Stomach (tissue), 9 donors: ENCODE measurements around the gene OR10P1. TPM values are rescaled to one million over a fixed set of nuclear protein-coding genes. Genes with fewer than 3 reads are reported as not detected.

Experiments
- DNase-seq, 2 donors: peaks; one replicate each; pipeline versions ENCODE4 v3.0.0 to v3.0.0-alpha.2; 2013 to 2019
- H3K27ac ChIP-seq, 5 donors: fragments of 200-600 bp in 4 of 5; sonication (generic) in 4 of 5; one replicate each; pipeline ENCODE4 v1.5.1; 2013 to 2019; ENCODE audit warnings: mild to moderate bottlenecking in 1 of 5, moderate library complexity in 1 of 5
- H3K27me3 ChIP-seq, 3 donors: fragments of 200-600 bp; sonication (generic); one replicate each; pipeline ENCODE4 v1.5.1; 2017 to 2019; ENCODE audit warnings: mixed run types in 1 of 3
- H3K36me3 ChIP-seq, 4 donors: fragments of 200-600 bp; sonication (generic); 1 replicate in 3 of 4; 2 replicates in 1 of 4; pipeline ENCODE4 v1.5.1; 2016 to 2019
- H3K4me1 ChIP-seq, 4 donors: fragments of 200-600 bp; sonication (generic); one replicate each; pipeline ENCODE4 v1.5.1; 2016 to 2019
- H3K4me3 ChIP-seq, 4 donors: fragments of 200-600 bp; sonication (generic) in 3 of 4; one replicate each; pipeline ENCODE4 v1.5.1; 2016 to 2019; ENCODE audit warnings: mild to moderate bottlenecking in 1 of 4
- H3K9me3 ChIP-seq, 4 donors: fragments of 200-600 bp; sonication (generic); one replicate each; pipeline ENCODE4 v1.5.1; 2016 to 2019
- EP300 ChIP-seq: sonication (generic); formaldehyde crosslinking; IDR thresholded peaks from one replicate; pipeline ENCODE4 v1.6.1; 2017; ENCODE audit warnings: antibody characterized with exemption
- POLR2A ChIP-seq, 4 donors: fragments of 450-650 bp; IDR thresholded peaks; one replicate each; pipeline ENCODE4 v1.6.1; 2016; ENCODE audit warnings: antibody characterized with exemption in 4 of 4, control low read depth in 2 of 4, mild to moderate bottlenecking in 1 of 4, moderate library complexity in 1 of 4
- POLR2AphosphoS5 ChIP-seq, 3 donors: sonication (generic); formaldehyde crosslinking; IDR thresholded peaks; one replicate each; pipeline ENCODE4 v1.6.1; 2016; ENCODE audit warnings: antibody characterized with exemption in 3 of 3
- WGBS, 5 donors: extraction: QIAGEN DNeasy Blood & Tissue Kit in 3 of 5; methylation state at CpG; one replicate each; pipeline versions ENCODE4 v1.1.5 to v1.1.7; 2013 to 2018; 5-methylcytosine and 5-hydroxymethylcytosine counted together
- intact Hi-C: fragments of 100-400 bp; cut with DNase I; formaldehyde crosslinking; loops from one replicate; pipeline ENCODE4 v1.15.1; 2023; ENCODE audit warnings: low total_unique reads
- polyA plus RNA-seq, 3 donors: library from polyadenylated mRNA; stranded (reverse); fragments of 200-250 nt; gene quantifications; one replicate each; pipeline ENCODE4 v1.2.3, GENCODE V29; 2013
- total RNA-seq, 5 donors: library from RNA; depleted of rRNA; stranded (reverse); fragments of >200 nt; gene quantifications; one replicate each; pipeline versions ENCODE4 v1.1.0 to v1.2.3, GENCODE V29; 2014 to 2016
- TF ChIP-seq, protein P1 (sequence below), 7 experiments: fragments of 450-650 bp in 4 of 7; fragments of 200-600 bp in 3 of 7; sonication (generic) in 3 of 7; IDR thresholded peaks; one replicate each; pipeline ENCODE4 v1.5.1; 2016 to 2019; ENCODE audit warnings: antibody characterized with exemption in 7 of 7, control low read depth in 2 of 7, mild to moderate bottlenecking in 1 of 7
- donor health status: healthy with polysubstance abuse.
- donor health status: Bipolar disorder and iron deficiency.
- donor health status: healthy.

Gene OR10P1
- total and polyA plus RNA-seq, 8 donors: not detected

DNA sequence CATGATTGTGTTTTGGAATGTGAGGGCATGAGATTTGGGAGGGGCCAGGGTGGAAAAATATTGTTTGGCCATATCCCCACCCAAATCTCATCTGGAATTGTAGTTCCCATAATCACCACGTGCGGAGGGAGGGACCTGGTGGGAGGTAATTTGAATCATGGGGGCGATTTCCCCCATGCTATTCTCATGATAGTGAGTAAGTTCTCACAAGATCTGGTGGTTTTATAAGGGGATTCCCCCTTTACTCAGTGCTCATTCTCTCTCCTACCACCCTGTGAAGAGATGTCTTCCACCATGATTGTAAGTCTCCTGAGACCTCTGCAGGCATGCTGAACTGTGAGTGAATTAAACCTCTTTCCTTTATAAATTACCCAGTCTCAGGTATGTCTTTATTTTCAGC is 15.7 kb downstream of the OR10P1 start:
- Histone ChIP-seq H3K36me3 (no peaks in the 10 kb centered on the region), H3K27me3 (peaks cover 0 to 5% (median 0%) of the 10 kb centered on the region in 3 donors), H3K27ac (no peak overlapping the region), H3K4me1 (peaks cover 0 to 11% (median 0%) of the 10 kb centered on the region in 4 donors), H3K9me3 (no peaks in the 10 kb centered on the region), H3K4me3 (no peak overlapping the region)
- WGBS, 5 donors: 77 to 92% (median 80%) methylated on average over 3 of the region's 3 CpGs
- DNase-seq: no peak
- TF ChIP-seq, protein P1, sequence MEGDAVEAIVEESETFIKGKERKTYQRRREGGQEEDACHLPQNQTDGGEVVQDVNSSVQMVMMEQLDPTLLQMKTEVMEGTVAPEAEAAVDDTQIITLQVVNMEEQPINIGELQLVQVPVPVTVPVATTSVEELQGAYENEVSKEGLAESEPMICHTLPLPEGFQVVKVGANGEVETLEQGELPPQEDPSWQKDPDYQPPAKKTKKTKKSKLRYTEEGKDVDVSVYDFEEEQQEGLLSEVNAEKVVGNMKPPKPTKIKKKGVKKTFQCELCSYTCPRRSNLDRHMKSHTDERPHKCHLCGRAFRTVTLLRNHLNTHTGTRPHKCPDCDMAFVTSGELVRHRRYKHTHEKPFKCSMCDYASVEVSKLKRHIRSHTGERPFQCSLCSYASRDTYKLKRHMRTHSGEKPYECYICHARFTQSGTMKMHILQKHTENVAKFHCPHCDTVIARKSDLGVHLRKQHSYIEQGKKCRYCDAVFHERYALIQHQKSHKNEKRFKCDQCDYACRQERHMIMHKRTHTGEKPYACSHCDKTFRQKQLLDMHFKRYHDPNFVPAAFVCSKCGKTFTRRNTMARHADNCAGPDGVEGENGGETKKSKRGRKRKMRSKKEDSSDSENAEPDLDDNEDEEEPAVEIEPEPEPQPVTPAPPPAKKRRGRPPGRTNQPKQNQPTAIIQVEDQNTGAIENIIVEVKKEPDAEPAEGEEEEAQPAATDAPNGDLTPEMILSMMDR (IDR thresholded peaks at IDR 0.05): no peak
- TF ChIP-seq POLR2A (IDR thresholded peaks at IDR 0.05) (no peak), POLR2AphosphoS5 (IDR thresholded peaks at IDR 0.05) (no peak), EP300 (no peak)
- intact Hi-C loops: no loop called here

GRCh38 chr12:55653031-55653430 is 16.3 kb downstream of the OR10P1 start:
- TF ChIP-seq POLR2A (IDR thresholded peaks at IDR 0.05): no peak
- TF ChIP-seq, protein P1 (IDR thresholded peaks at IDR 0.05): no peak
- TF ChIP-seq POLR2AphosphoS5 (IDR thresholded peaks at IDR 0.05): no peak
- no peak for TF ChIP-seq EP300
- H3K4me1 ChIP-seq: peaks cover 0 to 11% (median 0%) of the 10 kb centered on the region in 4 donors
- 45 to 54% (median 49%) methylated on average over 3 of the region's 3 CpGs for WGBS, 5 donors
- intact Hi-C loops: no loop called here
- peaks cover 0 to 5% (median 0%) of the 10 kb centered on the region in 3 donors for H3K27me3 ChIP-seq
- no peaks in the 10 kb centered on the region for H3K36me3 ChIP-seq
- DNase-seq: no peak
- H3K4me3 ChIP-seq: no peak overlapping the region
- no peak overlapping the region for H3K27ac ChIP-seq
- H3K9me3 ChIP-seq: no peaks in the 10 kb centered on the region

GRCh38 chr12:55654511-55655214 is 18.0 kb downstream of the OR10P1 start:
- intact Hi-C loops: no loop called here
- Histone ChIP-seq H3K36me3 (no peaks in the 10 kb centered on the region), H3K9me3 (no peaks in the 10 kb centered on the region), H3K4me1 (peaks cover 0 to 11% (median 0%) of the 10 kb centered on the region in 4 donors), H3K27ac (no peak overlapping the region), H3K4me3 (no peak overlapping the region), H3K27me3 (peaks cover 0 to 5% (median 0%) of the 10 kb centered on the region in 3 donors)
- DNase-seq: no peak
- 85 to 94% (median 89%) methylated on average over 17 of the region's 17 CpGs for WGBS, 5 donors
- TF ChIP-seq, protein P1 (IDR thresholded peaks at IDR 0.05): no peak
- no peak for TF ChIP-seq POLR2AphosphoS5 (IDR thresholded peaks at IDR 0.05)
- no peak for TF ChIP-seq POLR2A (IDR thresholded peaks at IDR 0.05)
- no peak for TF ChIP-seq EP300

GRCh38 chr12:55657212-55657611 is 20.5 kb downstream of the OR10P1 start:
- DNase-seq: no peak
- TF ChIP-seq, protein P1 (IDR thresholded peaks at IDR 0.05): no peak

More at GRCh38 chr12:55657212-55657611, 20.5 kb downstream of the OR10P1 start:
- 62 to 89% (median 75%) methylated on average over 4 of the region's 4 CpGs for WGBS, 5 donors
- H3K9me3 ChIP-seq: no peaks in the 10 kb centered on the region
- no peaks in the 10 kb centered on the region for H3K36me3 ChIP-seq
- no peak overlapping the region for H3K27ac ChIP-seq
- no peak overlapping the region for H3K4me3 ChIP-seq
- intact Hi-C loops: no loop called here
- no peaks in the 10 kb centered on the region for H3K27me3 ChIP-seq
- peaks cover 0 to 4% (median 0%) of the 10 kb centered on the region in 4 donors for H3K4me1 ChIP-seq
